Duodenal mucosa (tissue), 2 donors: Measurements from ENCODE around the gene PRKCH.

ENCODE experiments used
- H3K27ac ChIP-seq: one replicate; pipeline ENCODE4 v1.7.0; 2013; ENCODE audit warnings: low read depth, low read length
- H3K27me3 ChIP-seq, 2 donors: one replicate each; pipeline ENCODE4 v1.7.0; 2013; ENCODE audit warnings: low read length in 2 of 2, control low read depth in 1 of 2; ENCODE audit not compliant: insufficient read depth in 2 of 2, control insufficient read depth in 1 of 2
- H3K36me3 ChIP-seq, 2 donors: one replicate each; pipeline ENCODE4 v1.7.0; 2013; ENCODE audit warnings: low read length in 2 of 2, control low read depth in 1 of 2; ENCODE audit not compliant: insufficient read depth in 2 of 2, control insufficient read depth in 1 of 2
- H3K4me1 ChIP-seq, 2 donors: one replicate each; pipeline ENCODE4 v1.7.0; 2013; ENCODE audit warnings: low read length in 2 of 2, control low read depth in 1 of 2; ENCODE audit not compliant: insufficient read depth in 2 of 2, control insufficient read depth in 1 of 2
- H3K4me3 ChIP-seq, 2 donors: one replicate each; pipeline ENCODE4 v1.7.0; 2013; ENCODE audit warnings: low read length in 2 of 2, low read depth in 1 of 2
- H3K9ac ChIP-seq, 2 donors: one replicate each; pipeline ENCODE4 v1.7.0; 2013; ENCODE audit warnings: low read length in 2 of 2, low read depth in 1 of 2
- H3K9me3 ChIP-seq, 2 donors: one replicate each; pipeline ENCODE4 v1.7.0; 2013; ENCODE audit warnings: low read length in 2 of 2, control low read depth in 1 of 2; ENCODE audit not compliant: control insufficient read depth in 1 of 2

Gene PRKCH

GRCh38 chr14:61285364-61285763, 36.0 kb upstream of the PRKCH start:
- no peaks in the 10 kb centered on the region for H3K9me3 ChIP-seq
- no peak overlapping the region for H3K4me3 ChIP-seq
- H3K27ac ChIP-seq = no peak overlapping the region
- no peak overlapping the region for H3K9ac ChIP-seq
- H3K27me3 ChIP-seq = no peaks in the 10 kb centered on the region
- peaks cover 19 to 23% of the 10 kb centered on the region in 2 donors for H3K4me1 ChIP-seq
- H3K36me3 ChIP-seq = no peaks in the 10 kb centered on the region

GRCh38 chr14:61287196-61287595, 34.2 kb upstream of the PRKCH start:
- H3K9ac ChIP-seq = no peak overlapping the region
- H3K27ac ChIP-seq = no peak overlapping the region
- no peaks in the 10 kb centered on the region for H3K36me3 ChIP-seq
- peaks cover 19 to 23% of the 10 kb centered on the region in 2 donors for H3K4me1 ChIP-seq
- no peaks in the 10 kb centered on the region for H3K9me3 ChIP-seq
- no peak overlapping the region for H3K4me3 ChIP-seq
- no peaks in the 10 kb centered on the region for H3K27me3 ChIP-seq

GRCh38 chr14:61288228-61288627, 33.2 kb upstream of the PRKCH start:
- H3K4me1 ChIP-seq = peaks cover 16 to 19% of the 10 kb centered on the region in 2 donors
- no peak overlapping the region for H3K9ac ChIP-seq
- no peak overlapping the region for H3K27ac ChIP-seq
- no peaks in the 10 kb centered on the region for H3K9me3 ChIP-seq
- H3K27me3 ChIP-seq = no peaks in the 10 kb centered on the region
- H3K4me3 ChIP-seq = no peak overlapping the region
- H3K36me3 ChIP-seq = no peaks in the 10 kb centered on the region

- H3K4me3 ChIP-seq = no peak overlapping the region
- no peak overlapping the region for H3K27ac ChIP-seq
- no peaks in the 10 kb centered on the region for H3K9me3 ChIP-seq
- H3K9ac ChIP-seq = no peak overlapping the region
- H3K36me3 ChIP-seq = no peaks in the 10 kb centered on the region
- H3K27me3 ChIP-seq = no peaks in the 10 kb centered on the region
- H3K4me1 ChIP-seq = peaks cover 14 to 18% of the 10 kb centered on the region in 2 donors
These were observed 32.7 kb upstream of the PRKCH start for GRCh38 chr14:61288720-61289119.

- Histone ChIP-seq H3K9me3 (no peaks in the 10 kb centered on the region), H3K36me3 (no peaks in the 10 kb centered on the region), H3K4me1 (peaks cover 4% of the 10 kb centered on the region in 2 donors), H3K27ac (no peak overlapping the region), H3K4me3 (no peak overlapping the region), H3K9ac (no peak overlapping the region), H3K27me3 (no peaks in the 10 kb centered on the region)
These were observed 30.7 kb upstream of the PRKCH start for GRCh38 chr14:61290701-61291100.

- Histone ChIP-seq H3K9ac (no peak overlapping the region), H3K36me3 (no peaks in the 10 kb centered on the region), H3K9me3 (no peaks in the 10 kb centered on the region)
These were observed 25.2 kb upstream of the PRKCH start for GRCh38 chr14:61296151-61296550.

GRCh38 chr14:61296719-61297502, 24.5 kb upstream of the PRKCH start:
- H3K36me3 ChIP-seq = no peaks in the 10 kb centered on the region
- H3K9me3 ChIP-seq = no peaks in the 10 kb centered on the region
- no peak overlapping the region for H3K27ac ChIP-seq
- H3K9ac ChIP-seq = no peak overlapping the region
- peaks cover 15 to 31% of the 10 kb centered on the region in 2 donors for H3K4me1 ChIP-seq
- H3K4me3 ChIP-seq = no peak overlapping the region
- no peaks in the 10 kb centered on the region for H3K27me3 ChIP-seq

More at GRCh38 chr14:61296151-61296550, 25.2 kb upstream of the PRKCH start:
- Histone ChIP-seq H3K4me3 (no peak overlapping the region), H3K27me3 (no peaks in the 10 kb centered on the region), H3K27ac (no peak overlapping the region), H3K4me1 (peaks cover 15 to 31% of the 10 kb centered on the region in 2 donors)

GRCh38 chr14:61297581-61297980, 23.8 kb upstream of the PRKCH start:
- H3K36me3 ChIP-seq = no peaks in the 10 kb centered on the region
- H3K4me3 ChIP-seq = no peak overlapping the region
- H3K9ac ChIP-seq = no peak overlapping the region
- H3K9me3 ChIP-seq = no peaks in the 10 kb centered on the region
- no peak overlapping the region for H3K27ac ChIP-seq
- peaks cover 15 to 31% of the 10 kb centered on the region in 2 donors for H3K4me1 ChIP-seq
- H3K27me3 ChIP-seq = no peaks in the 10 kb centered on the region

- H3K4me3 ChIP-seq = peak overlapping the region; percentile 25 to 35
- no peaks in the 10 kb centered on the region for H3K36me3 ChIP-seq
- H3K9me3 ChIP-seq = no peaks in the 10 kb centered on the region
- peaks cover 15 to 31% of the 10 kb centered on the region in 2 donors for H3K4me1 ChIP-seq
- no peaks in the 10 kb centered on the region for H3K27me3 ChIP-seq
- H3K27ac ChIP-seq = no peak overlapping the region
- no peak overlapping the region for H3K9ac ChIP-seq
These were observed 22.6 kb upstream of the PRKCH start for GRCh38 chr14:61298824-61299223.

GRCh38 chr14:61300209-61300608, 21.2 kb upstream of the PRKCH start:
- H3K27ac ChIP-seq = no peak overlapping the region
- H3K4me1 ChIP-seq = peaks cover 15 to 31% of the 10 kb centered on the region in 2 donors
- no peaks in the 10 kb centered on the region for H3K36me3 ChIP-seq
- no peak overlapping the region for H3K4me3 ChIP-seq
- no peak overlapping the region for H3K9ac ChIP-seq
- H3K9me3 ChIP-seq = no peaks in the 10 kb centered on the region
- H3K27me3 ChIP-seq = no peaks in the 10 kb centered on the region
